GM19025 (cell line): ENCODE data around the gene PDCL2.
A peak's percentile ranks its signal among the peaks of the same experiment; 100 is the strongest.

Experiments used
- ATAC-seq: cut with Tn5 transposase; IDR thresholded peaks from one replicate; pipeline ENCODE4 v1.9.1; 2021; ENCODE audit warnings: mild to moderate bottlenecking, low read depth, moderate library complexity; ENCODE audit not compliant: unreplicated experiment

The PDCL2 gene

GRCh38 chr4:55543858-55544257 is 48.2 kb downstream of the PDCL2 start:
- no peak for ATAC-seq

GRCh38 chr4:55540271-55540670 is 51.8 kb downstream of the PDCL2 start:
- ATAC-seq, result no peak

GRCh38 chr4:55539658-55540057 is 52.4 kb downstream of the PDCL2 start:
- ATAC-seq, result no peak

GRCh38 chr4:55538531-55538930 is 53.5 kb downstream of the PDCL2 start:
- no peak for ATAC-seq

- no peak for ATAC-seq
Measured at GRCh38 chr4:55534306-55534705, 57.7 kb downstream of the PDCL2 start.

- no peak for ATAC-seq
Measured at GRCh38 chr4:55530691-55531090, 61.4 kb downstream of the PDCL2 start.

- ATAC-seq, result no peak
Measured at GRCh38 chr4:55530167-55530566, 61.9 kb downstream of the PDCL2 start.

GRCh38 chr4:55528491-55528890 is 63.6 kb downstream of the PDCL2 start:
- ATAC-seq, result no peak

- no peak for ATAC-seq
Measured at GRCh38 chr4:55524844-55525571, 67.0 kb downstream of the PDCL2 start.

- ATAC-seq, result no peak
Measured at GRCh38 chr4:55518442-55518841, 73.6 kb downstream of the PDCL2 start.

- ATAC-seq, result peak; percentile 61
Measured at GRCh38 chr4:55517526-55518229, 74.4 kb downstream of the PDCL2 start.

GRCh38 chr4:55512922-55513571 is 79.0 kb downstream of the PDCL2 start:
- no peak for ATAC-seq

- ATAC-seq, result no peak
Measured at GRCh38 chr4:55512077-55512476, 80.0 kb downstream of the PDCL2 start.

- no peak for ATAC-seq
Measured at GRCh38 chr4:55510685-55511084, 81.4 kb downstream of the PDCL2 start.

GRCh38 chr4:55509266-55509665 is 82.8 kb downstream of the PDCL2 start:
- ATAC-seq, result no peak

- ATAC-seq, result no peak
Measured at GRCh38 chr4:55507612-55508011, 84.4 kb downstream of the PDCL2 start.
